AML-193 (cell line): ENCODE data around the gene CIB2.
"Not testable (repeated sequence)": the region's sequence is repeated elsewhere in the genome, so short reads cannot be mapped to it uniquely, and the experiment has no call there.

Source experiments
- DNase-seq, 2 experiments: peaks; one replicate each; lab custom pipeline; 2025; lab: John Stamatoyannopoulos, UW

Gene CIB2

DNA sequence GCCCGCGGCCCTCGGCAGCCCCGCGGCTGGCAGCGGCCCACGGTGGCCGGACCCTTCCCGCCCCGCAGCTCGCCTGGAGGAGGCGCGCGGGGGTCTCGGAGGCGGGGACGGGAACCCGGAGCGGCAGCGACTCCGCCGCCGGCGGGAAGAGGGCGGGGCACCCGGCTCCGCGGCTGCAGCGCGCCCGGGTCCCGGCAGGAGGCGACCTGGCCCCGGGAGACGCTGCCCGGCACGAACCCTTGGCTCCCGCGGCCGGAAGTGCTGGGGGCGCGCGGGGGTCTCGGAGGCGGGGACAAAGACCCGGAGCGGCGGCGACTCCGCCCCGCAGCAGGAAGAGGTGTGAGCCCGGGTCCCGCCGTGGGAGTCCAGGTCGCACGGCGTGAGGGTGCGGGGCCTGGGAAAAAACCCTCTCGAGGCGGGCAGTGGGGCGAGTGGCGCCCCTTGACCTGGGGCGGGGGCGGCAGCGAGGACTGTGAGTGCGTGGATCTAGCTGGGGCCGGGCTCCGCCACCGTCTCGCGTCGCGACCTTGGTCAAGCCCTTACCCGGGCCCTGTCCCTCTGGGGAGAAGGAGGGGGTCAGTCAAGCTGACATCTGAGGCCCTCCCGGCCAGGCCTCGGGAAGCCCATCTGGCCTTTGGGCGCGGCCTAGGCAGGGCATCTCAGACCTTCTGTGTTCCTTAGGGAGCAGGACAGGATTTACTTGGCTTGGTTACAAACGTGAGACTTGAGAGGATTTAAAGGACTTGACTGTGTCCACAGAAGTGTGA, at the start of gene CIB2:
CIB2 (minus strand) TSS at position 151 of the 767 bp plus-strand sequence. CDS start 230 bp downstream, outside the sequence.
- DNase-seq = peak; percentile 14 to 21

DNA sequence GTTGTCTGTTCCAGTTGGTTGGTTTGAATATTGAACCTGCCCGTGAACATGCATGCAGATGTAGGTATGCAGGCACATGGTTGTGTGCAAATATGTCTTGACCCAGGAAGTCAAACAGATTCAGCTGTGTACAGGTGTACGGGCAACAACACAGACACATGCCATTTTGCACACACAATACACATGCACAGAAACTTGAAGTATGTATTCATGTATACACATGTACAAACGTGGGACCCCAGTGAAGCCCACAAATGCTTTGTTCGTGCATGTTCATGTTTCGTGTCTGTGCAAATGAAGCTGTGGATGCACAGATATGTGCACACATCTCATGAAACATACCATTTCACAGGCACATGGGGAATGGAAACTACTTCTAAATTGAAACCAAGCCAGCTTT, 48.7 kb upstream of the CIB2 start:
- DNase-seq = no peak

DNA sequence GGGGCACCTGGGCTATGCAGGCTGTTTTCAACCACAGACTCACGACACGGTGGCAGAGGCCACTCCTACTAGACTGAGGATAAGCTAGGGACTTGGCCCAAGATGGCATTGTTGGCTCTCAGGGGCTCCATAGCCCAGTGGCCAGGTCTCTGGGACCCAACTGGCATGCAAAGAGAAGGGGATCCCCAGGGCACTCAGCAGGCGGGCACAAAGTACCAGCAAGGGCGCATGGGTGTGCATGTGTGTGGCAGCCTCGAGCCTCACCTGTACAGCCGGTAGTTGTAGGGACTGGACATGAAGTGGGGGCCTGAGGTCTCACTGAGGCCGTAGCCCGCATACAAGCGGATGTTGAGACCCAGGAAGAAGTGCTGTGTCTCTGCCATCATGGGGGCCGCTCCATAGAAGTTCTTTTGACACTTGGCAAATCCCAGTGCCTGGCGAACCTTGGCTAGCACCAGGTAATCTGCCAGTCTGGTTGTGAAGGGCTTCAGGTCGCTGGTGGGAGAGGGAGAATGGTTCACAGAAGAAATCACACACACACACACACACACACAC, 48.1 kb upstream of the CIB2 start:
- no peak for DNase-seq

DNA sequence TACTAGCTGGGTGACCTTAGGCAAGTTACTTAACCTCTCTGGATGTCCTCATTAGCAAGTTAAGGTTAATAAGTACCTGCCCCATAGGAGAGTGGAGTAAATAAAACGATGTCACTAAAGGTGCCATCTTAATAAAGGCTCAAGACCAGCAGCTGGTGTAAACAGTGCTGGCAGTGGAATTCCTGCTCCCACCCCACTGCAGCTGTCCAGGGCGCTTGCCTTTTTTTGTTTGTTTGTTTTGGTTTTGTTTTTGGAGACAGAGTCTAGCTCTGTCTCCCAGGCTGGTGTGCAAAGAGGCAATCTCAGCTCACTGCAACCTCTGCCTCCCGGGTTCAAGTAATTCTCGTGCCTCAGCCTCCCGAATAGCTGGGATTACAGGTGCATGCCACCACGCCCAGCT, 46.8 kb upstream of the CIB2 start:
- no peak for DNase-seq

DNA sequence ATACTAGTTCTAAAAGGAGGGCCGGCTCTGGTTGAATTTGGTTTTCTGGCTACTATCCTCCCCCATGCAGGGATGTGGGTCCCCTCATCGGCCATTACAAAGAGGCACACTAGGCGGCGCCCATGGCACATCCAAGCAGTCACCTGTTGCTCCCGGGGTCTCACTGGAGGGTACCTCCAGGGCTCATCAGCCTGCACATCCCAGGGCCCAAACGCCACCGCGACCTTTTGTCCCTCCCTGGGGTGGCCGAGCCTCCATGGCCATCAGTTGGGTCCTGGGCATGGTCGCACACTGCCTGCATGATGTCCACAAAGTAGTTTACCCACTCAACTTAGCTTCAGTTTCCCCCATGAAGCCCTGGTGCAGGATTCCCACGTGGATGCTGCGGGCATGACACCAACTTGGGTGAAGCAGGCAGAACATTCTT, 46.2 kb upstream of the CIB2 start:
- DNase-seq = peak in 1 of 2 experiments; percentile 20

DNA sequence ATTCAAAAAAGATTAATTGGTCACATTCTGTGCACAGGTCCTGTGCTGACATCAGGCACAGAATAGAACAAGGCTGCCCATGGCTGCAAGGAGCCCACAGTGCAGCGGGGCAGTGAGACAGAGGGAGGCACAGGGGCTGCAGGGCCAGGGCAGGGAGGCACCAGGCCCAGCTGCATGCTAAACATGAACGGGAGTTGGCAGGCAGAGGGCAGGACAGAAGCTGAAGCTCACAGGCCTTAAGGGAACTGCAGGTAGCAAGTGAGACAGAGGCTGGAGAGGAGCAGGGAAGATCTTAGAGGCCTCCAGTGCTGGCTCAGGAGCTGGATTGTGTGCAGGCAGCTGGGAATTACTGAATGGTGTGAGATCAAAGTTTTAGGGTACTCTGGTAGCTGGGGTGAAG, 44.1 kb upstream of the CIB2 start:
- no peak for DNase-seq

DNA sequence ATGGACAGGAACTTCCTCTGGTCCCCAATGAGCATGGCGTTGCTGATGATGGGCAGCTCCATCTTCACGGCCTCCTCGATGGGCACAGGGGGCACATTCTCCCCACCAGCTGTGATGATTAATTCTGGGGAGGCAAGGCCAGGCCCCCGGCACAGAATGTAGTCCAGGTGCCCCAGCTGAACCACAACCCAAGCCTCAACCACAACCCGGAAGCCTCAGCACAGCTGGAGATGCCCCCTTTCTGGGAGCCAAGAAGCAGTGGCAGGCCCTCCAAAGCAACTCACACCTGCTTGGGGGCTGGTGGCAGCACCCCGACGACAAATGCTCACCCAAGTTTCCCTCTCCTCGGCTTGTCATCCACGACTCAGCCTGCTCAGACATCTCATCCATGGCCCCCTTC, 43.2 kb upstream of the CIB2 start:
- no peak for DNase-seq

DNA sequence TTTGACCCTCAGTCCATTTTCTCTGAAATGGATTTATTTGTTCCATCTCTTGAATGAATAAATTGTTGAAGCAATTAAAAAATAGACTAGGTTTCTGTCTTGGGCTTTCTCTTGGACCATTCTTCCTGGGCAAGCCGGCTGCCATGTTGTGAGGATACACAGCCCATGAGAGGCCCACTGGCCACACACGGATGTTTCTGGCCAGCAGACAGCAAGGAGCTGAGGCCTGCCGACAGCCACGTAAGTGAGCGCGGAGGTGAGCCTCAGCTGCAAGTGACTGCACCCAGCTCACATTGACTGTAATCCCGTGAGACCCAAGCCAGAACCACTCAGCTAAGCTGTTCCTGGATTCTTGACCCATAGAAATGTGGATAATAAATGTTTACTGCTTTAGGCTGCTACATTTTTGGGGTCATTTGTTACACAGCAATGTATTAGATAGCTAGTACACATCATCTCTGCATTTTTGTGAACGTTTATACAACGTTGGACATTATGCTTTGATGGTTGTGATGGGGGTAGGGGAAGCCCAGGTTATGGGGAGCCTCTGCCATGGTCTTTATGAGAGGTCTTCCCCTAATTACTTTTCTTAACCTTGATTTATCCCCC, 40.7 kb upstream of the CIB2 start:
- no peak for DNase-seq

DNA sequence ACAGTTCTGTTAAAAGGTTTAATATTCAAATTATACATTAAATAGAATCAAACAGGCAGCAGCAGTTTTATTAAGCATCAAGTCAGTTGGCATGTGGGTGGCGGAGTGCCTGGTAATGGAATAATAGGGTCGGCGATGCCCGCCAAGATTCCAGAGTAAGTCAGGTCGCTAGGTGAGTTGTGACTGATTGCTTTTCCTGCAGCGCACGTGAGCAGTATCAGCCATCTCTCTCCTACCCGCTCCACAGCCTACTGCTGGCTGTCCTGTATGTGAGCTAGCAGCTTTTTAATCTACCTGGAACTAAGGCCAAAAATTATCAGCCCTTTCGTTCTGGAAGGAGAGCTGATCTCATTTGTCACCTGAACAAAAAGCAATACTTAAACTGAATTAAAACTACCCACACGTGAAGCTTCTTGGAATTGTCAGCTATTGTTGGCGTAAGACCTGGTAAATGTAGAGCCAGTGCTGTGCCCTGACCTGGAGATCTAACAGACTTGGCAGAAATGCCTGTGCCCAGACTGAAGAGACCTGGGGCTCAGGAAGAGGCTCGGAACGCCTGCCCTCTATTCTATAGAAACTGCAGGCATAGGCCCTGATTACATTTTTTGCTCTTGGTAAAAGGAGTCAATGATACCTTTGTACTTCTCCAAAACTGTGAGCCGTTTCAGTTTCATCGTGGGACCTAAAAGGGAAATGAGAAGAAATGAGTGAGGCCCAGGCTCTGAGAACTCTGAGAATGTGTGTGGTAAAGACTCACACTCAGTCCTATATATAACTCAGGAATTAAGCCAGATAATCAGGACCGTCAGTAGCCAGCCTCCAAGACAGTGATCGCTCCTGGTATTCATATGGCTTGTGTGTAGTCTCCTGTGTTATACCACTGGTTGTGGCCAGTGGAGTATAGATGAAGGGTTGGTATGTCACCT, 39.9 kb upstream of the CIB2 start:
- DNase-seq = no peak

DNA sequence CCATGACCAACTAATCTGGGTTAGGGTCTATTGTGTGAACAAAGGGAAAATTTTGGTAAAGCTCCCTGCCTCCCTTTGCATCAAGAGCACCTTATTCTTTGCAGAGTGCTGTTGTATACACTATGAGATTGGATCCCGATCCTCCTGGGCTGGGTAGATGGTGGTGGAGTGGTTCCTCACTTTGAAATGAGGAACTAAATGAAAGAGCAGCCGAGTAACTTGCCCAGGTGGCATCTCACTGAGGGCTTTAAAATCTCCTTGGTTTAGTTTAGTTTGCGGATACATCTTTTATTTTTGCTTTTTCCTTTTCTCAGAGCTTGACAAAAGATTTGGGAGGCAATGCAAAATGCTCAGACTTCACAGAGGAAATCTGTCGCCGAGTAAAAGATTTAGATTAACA, 37.4 kb upstream of the CIB2 start:
- no peak for DNase-seq

DNA sequence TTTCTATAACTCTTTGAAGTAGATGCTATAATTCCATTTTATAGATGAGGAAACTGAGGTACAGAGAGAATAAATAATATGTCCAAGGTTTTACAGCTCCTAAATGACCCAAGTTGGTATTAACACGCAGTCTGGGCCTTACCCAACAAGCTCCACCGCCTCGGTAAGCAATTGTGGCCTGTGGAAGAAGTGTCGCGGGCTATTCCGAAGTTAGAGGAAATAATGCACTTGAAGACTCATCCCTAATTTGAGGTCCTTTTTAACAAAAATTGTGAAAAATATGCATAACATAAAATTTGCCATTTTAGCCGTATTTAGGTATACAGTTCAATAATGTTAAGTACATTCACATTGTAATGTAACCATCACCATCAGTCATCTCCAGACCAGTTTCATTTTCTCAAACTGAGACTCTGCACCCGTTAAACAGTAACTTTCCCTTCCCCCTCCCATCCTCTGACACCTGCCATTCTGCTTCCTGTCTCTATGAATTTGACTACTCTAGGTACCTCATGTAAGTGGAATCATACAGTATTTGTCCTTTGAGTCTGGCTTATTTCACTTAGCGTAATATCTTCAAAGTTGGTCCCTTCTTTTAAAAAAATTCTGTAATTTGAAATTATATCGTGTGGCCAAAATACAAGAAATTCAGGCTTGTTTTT, 36.1 kb upstream of the CIB2 start:
- no peak for DNase-seq

DNA sequence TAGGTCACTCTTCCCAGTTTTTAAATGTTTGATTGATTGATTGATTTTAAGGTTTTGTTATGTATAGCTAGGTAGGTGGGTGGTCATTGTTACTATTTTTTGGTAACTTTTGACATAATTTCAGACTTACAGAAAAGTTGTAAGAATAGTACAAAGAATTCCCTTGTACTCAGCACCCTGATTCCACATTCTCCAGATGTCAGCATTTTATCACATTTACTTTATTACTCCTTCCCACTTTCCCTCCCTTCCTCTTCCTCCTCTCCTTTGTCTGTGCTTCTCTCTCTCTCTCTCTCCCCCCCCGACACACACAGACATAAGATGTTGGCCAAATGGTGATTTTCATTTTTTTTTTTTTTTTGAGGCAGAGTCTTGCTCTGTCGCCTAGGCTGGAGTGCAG, 32.8 kb upstream of the CIB2 start:
- no peak for DNase-seq

DNA sequence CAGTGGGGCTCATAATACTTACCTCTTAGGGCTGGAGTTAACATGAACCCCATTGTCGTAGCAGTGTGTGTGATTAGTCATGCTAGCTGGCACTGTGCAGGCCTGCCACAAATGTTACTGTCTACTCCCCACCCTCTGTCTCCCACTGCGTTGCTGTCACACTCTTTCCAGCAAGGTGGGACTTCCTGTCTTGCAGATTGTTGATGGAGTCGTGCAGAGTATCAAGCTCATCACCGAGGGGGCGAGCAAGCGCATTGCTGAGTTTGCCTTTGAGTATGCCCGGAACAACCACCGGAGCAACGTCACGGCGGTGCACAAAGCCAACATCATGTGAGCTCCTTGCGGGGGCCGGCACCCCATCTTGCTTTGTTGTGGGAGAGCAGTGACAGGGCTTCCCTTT, 30.8 kb upstream of the CIB2 start:
- no peak for DNase-seq

DNA sequence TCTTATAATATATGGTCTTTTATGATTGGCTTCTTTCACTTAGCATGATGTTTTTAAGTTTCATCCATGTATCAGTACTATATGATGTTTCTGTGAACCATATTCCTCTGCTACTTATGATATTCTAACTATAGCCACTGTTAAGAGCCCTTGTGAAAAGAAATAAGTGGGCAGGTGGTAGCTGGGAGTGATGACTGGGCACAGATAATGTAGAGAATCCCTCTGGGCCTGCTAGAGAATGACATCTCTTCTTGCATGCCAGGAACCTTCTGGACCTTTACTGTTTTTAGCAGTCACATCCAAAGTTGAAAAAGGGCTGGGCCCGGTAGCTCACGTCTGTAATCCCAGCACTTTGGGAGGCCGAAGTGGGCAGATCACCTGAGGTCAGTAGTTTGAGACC, 28.1 kb upstream of the CIB2 start:
- no peak for DNase-seq

DNA sequence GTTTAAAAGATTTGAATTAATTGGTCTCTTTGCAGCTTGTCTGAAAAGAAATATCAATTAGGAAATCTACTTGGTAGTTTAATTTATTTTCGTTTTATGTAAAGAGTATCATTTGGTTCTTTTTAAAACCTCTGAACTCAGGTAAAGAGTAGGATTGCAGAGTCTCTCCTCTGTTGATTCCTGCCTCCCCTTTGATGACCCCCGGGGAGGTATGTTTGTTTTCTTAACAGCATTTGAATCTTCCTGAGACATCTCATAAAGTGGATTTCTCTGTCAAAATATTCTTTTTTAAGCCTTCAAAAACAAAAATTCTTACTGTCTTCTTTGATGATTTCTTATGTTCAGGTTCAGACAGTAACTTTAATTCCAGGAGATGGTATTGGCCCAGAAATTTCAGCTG, 26.0 kb upstream of the CIB2 start:
- no peak for DNase-seq

DNA sequence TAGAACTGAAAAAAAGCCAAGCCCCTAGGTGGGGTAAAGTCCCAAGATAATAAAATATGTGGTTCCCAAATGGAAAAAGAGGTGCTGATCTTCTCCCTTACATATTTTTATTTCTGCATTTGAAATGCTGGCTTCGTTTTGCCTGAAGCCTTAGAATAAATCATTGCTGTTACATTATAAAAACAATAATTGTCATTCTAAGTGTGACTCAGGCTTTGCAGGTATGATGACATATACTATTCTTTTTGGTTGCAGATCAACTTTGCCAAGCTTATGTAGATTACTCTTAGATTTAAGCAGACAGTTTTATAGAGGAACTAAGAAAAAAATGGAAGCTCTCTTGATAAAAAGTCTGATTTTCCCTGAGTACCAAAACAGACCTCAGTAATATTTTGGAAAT, 25.4 kb upstream of the CIB2 start:
- no peak for DNase-seq

DNA sequence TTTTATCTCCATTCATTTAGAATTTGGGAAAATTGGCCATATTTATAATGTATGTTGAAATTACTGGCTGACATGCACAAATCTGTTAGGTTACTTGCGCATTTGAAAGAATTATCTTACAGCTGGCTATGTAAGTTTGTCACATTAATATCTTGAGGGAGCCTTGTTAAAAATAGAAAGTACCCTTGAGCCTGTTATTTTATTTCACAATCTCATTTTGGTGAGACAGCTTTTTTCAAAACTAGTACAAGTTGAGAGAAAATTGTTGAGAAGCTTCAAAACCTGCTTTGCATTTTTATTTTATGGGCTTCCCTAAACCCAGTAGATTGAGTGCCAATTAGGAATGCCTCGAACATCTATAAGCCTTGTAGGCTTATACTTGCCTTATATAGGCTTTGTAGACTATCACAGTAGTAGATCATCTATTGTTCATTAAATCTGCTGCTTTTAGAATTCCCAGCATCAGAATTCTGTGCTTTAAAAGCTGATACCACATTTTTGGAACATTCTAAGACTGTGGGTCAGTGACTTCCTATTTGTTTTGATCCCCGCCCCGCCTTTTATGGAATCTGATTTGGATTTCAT, 24.2 kb upstream of the CIB2 start:
- DNase-seq = no peak

DNA sequence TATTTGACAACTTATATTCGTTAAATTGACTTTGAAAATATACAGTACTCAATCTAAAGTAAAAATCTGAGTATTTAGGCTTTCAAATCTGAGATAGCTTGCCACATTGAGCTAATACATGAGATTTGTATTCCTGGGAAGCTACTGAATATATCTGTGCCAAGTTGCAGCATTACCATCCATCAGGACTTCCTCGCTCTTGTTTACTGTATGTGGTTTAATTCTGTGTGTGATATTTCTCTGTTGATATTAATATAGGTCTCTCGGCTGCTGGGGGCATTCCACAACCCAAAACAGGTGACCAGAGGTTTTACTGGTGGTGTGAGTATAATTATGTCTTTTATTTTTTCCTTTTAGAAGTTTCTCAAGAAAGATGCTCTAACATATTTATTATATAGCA, 23.7 kb upstream of the CIB2 start:
- no peak for DNase-seq

DNA sequence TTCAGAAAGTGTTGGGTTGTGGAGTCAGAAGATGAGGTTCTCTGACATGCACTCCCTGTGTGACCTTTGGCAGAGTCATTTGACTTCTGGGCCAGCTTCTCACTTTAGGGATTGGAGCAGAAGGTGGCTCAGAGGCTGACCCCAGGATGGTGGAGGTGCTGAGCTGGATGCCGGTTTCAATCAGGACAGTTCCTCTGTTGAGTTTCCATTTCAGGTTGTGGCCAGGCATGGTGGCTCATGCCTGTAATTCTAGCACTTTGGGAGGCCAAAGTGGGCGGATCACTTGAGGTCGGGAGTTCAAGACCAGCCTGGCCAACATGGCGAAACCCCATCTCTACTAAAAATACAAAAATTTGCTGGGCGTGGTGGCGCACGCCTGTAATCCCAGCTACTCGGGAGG, 19.8 kb upstream of the CIB2 start:
- DNase-seq = not testable (repeated sequence)

DNA sequence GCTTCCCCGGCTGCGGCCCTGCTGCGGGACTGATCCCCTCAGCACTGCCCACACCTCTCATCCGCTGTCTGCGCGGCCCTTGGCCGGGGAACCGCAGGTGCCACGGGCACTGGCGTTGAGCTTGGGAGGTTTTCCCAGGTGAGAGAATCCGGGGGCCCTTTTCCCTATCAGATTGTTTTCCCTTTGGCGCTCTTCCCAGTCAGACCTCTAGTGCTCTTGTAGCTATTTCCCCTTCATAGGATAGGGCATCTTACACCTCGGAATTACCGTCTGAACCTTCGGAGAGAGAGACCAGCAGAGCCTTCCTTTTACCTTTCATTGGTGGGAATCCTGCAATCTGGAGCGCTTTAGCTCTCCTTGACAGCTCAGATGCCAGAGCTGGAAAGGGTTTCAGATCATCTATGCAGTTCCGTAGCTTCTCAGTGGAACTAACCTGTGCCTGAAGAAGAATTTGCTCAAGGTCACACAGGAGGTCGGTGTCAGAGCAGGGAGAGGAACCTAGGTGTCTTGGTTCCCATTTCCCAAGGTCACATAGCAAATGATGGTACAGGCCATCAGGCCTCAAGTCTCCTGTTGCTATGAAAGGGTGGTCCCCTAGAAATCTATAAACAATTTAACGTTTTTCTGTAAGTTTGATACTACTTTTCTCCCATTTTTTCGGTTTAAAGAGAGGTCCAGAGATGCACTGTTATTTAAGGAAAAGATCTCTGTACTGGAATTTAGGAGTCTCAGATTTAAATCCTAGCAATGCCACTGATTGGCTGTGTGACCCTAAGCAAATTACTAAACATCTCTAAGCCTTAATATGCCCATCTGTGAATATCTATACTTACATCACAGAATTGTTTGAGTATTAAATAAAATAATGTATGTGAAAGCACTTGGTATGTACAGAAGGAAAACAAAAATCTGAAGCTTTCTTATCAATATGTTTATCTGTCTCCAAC, 18.8 kb upstream of the CIB2 start:
- DNase-seq = no peak
